Thymus (tissue), 11 donors: ENCODE results near the gene TMPRSS9. TPM values are rescaled to one million over a fixed set of nuclear protein-coding genes. Genes with fewer than 3 reads are reported as not detected.
A peak's percentile ranks its signal among the peaks of the same experiment; 100 is the strongest.

Experiments used
- DNase-seq, 9 donors: peaks; one replicate each; pipeline ENCODE4 v3.0.0-alpha.2; 2013; ENCODE audit warnings: low spot score in 9 of 9, low read depth in 6 of 9, missing footprints in 1 of 9
- H3K27ac ChIP-seq, 2 donors: one replicate each; pipeline ENCODE4 v1.5.1; 2013; ENCODE audit warnings: control low read depth in 1 of 2, low read depth in 1 of 2, low read length in 1 of 2, mild to moderate bottlenecking in 1 of 2, moderate library complexity in 1 of 2
- H3K27me3 ChIP-seq, 2 donors: one replicate each; pipeline ENCODE4 v1.5.1; 2013; ENCODE audit warnings: low read length in 1 of 2; ENCODE audit not compliant: control insufficient read depth in 2 of 2, insufficient read depth in 1 of 2
- H3K36me3 ChIP-seq, 2 donors: one replicate each; pipeline ENCODE4 v1.5.1; 2013; ENCODE audit warnings: low read length in 1 of 2, mild to moderate bottlenecking in 1 of 2, moderate library complexity in 1 of 2; ENCODE audit not compliant: control insufficient read depth in 2 of 2, insufficient read depth in 2 of 2
- H3K4me1 ChIP-seq, 2 donors: one replicate each; pipeline ENCODE4 v1.5.1; 2013; ENCODE audit warnings: low read length in 2 of 2; ENCODE audit not compliant: control insufficient read depth in 2 of 2, insufficient read depth in 2 of 2
- H3K4me3 ChIP-seq, 2 donors: one replicate each; pipeline ENCODE4 v1.5.1; 2013; ENCODE audit warnings: low read length in 2 of 2, control low read depth in 1 of 2, mild to moderate bottlenecking in 1 of 2
- H3K9me3 ChIP-seq, 2 donors: one replicate each; pipeline ENCODE4 v1.5.1; 2013; ENCODE audit warnings: low read length in 1 of 2, mild to moderate bottlenecking in 1 of 2; ENCODE audit not compliant: control insufficient read depth in 2 of 2, insufficient read depth in 1 of 2
- WGBS: extraction: QIAGEN DNeasy Blood & Tissue Kit; methylation state at CpG from one replicate; pipeline ENCODE4 v1.1.7; 2013; 5-methylcytosine and 5-hydroxymethylcytosine counted together
- polyA plus RNA-seq: library from polyadenylated mRNA; stranded (reverse); fragments of 200-250 nt; gene quantifications from one replicate; pipeline ENCODE4 v1.2.3, GENCODE V29; 2013
- total RNA-seq: library from RNA; stranded (reverse); fragments of 120-200 nt; gene quantifications from one replicate; pipeline ENCODE4 v1.2.4, GENCODE V29; 2013
- donor health status: healthy.

The TMPRSS9 gene
- total and polyA plus RNA-seq, 2 donors = 0.09 to 0.18 TPM

DNA sequence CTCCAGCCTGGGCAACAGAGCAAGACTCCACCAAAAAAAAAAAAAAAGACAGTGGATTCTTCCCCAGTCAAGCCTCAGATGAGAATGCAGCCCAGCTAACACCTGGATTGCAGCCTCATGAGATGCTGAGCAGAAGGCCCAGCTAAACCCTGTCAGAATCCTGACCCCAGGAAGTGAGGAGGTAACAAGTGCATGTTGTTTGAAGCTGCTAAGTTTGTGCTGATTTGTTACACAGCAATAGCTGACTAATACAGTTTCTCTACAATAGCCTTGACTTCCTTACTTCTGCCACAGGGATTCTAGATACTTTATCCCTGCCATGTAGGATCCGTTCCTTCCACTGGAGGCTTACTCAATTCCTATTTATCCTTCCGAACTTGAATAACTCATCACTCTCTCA, 20.5 kb downstream of the TMPRSS9 start:
- H3K4me3 ChIP-seq = no peak overlapping the region
- no peaks in the 10 kb centered on the region for H3K4me1 ChIP-seq
- no peak overlapping the region for H3K27ac ChIP-seq
- H3K9me3 ChIP-seq = peaks cover 2 to 31% of the 10 kb centered on the region in 2 donors
- 96% methylated on average over 2 of the region's 2 CpGs for WGBS
- DNase-seq = no peak
- H3K27me3 ChIP-seq = peaks cover 0 to 19% of the 10 kb centered on the region in 2 donors
- no peaks in the 10 kb centered on the region for H3K36me3 ChIP-seq

DNA sequence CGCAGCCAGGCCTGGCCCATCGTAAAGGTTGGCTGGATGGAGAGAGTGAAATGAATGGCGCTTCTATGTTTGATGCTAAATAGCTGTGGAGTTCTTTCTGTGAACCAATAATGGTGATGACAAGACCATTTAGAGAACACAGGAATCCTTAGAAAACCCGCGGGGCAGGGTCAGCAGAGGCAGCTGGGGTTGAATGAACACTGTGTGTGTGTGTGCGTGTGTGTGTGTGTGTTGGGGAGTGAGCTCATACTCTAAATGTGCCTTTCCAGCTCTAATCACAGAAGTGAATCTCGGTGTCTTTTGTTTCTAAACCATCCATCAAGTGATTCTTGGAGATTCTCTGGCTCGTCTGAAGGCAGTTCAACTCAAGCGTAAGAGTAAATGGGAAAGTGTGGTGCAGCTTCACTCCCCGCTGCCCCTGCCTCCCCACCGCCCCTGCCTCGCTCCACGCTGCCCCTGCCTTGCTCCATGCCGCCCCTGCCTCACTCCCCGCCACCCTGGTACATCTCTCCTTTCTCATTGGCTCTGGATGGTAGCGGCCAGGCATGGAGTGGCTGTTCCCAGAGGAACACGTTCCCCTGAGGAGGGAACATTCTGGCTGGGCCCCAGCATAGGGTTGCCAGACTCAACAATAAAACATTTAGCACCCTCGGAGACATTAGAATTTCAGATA, 21.2 kb downstream of the TMPRSS9 start:
- peaks cover 0 to 16% of the 10 kb centered on the region in 2 donors for H3K27me3 ChIP-seq
- peaks cover 2 to 31% of the 10 kb centered on the region in 2 donors for H3K9me3 ChIP-seq
- no peak overlapping the region for H3K27ac ChIP-seq
- DNase-seq = no peak
- H3K4me1 ChIP-seq = no peaks in the 10 kb centered on the region
- no peak overlapping the region for H3K4me3 ChIP-seq
- H3K36me3 ChIP-seq = no peaks in the 10 kb centered on the region
- WGBS = 86% methylated on average over 18 of the region's 18 CpGs

DNA sequence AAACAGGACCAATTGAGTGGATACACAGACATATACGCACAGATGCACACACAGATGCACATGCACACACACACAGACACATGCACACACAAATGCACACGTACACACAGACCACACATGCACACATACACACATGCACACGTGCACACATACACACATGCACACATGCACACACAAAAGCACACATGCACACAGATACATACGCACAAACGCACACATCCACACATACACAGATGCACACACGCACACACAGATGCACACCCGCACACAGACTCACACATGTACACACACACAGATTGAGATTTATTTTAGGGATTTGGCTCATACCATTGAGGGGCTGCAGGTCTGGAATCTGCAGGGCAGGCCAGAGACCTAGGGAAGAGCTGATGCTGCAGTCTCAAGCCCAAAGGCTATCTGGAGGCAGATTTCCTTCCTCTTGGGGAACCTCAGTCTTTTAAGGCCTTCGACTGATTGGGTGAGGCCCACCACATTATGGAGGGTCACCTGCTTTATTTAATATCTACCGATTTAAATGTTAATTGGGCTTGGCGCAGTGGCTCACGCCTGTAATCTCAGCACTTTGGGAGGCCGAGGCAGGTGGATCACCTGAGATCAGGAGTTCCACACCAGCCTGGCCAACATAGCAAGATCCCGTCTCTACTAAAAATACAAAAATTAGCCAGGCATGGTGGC, 22.6 kb downstream of the TMPRSS9 start:
- Histone ChIP-seq H3K4me1 (no peaks in the 10 kb centered on the region), H3K27me3 (peaks cover 0 to 18% of the 10 kb centered on the region in 2 donors), H3K4me3 (no peak overlapping the region), H3K27ac (no peak overlapping the region), H3K36me3 (no peaks in the 10 kb centered on the region), H3K9me3 (peaks cover 2 to 29% of the 10 kb centered on the region in 2 donors)
- 94% methylated on average over 13 of the region's 13 CpGs for WGBS
- DNase-seq = no peak

DNA sequence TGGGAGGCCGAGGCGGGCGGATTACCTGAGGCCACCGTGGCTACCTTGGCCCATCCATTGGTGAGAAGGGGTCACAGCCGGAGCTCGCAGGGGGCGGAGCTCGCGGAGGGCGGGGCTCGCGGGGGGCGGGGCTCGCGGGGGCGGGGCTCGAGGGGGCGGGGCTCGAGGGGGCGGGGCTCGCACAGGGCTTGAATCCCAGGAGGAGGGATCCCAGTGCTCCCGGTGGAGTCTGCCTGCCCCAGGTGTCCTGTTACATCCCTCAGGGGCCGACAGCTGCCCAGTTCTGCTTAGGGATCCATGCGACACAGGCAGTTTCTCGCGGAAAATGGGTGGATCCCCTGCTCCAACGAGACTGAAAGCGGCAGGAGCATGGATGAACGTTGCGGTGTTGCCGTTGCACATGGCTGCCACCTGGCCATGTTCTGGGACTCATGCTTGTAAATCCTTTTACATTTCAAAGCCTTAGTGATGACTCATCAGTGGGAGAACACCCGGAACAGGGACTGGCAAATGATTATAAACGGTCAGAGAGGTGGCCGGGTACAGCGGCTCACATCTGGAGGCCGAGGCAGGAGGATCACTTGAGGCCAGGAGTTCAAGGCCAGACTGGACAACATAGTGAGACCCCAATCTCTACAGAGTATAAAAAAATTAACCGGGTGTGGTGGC, 25.1 kb downstream of the TMPRSS9 start:
- no peak for DNase-seq
- Histone ChIP-seq H3K4me3 (no peak overlapping the region), H3K9me3 (peaks cover 0 to 13% of the 10 kb centered on the region in 2 donors), H3K4me1 (no peaks in the 10 kb centered on the region), H3K27ac (no peak overlapping the region), H3K36me3 (no peaks in the 10 kb centered on the region), H3K27me3 (peaks cover 0 to 28% of the 10 kb centered on the region in 2 donors)
- 37% methylated on average over 37 of the region's 37 CpGs for WGBS

DNA sequence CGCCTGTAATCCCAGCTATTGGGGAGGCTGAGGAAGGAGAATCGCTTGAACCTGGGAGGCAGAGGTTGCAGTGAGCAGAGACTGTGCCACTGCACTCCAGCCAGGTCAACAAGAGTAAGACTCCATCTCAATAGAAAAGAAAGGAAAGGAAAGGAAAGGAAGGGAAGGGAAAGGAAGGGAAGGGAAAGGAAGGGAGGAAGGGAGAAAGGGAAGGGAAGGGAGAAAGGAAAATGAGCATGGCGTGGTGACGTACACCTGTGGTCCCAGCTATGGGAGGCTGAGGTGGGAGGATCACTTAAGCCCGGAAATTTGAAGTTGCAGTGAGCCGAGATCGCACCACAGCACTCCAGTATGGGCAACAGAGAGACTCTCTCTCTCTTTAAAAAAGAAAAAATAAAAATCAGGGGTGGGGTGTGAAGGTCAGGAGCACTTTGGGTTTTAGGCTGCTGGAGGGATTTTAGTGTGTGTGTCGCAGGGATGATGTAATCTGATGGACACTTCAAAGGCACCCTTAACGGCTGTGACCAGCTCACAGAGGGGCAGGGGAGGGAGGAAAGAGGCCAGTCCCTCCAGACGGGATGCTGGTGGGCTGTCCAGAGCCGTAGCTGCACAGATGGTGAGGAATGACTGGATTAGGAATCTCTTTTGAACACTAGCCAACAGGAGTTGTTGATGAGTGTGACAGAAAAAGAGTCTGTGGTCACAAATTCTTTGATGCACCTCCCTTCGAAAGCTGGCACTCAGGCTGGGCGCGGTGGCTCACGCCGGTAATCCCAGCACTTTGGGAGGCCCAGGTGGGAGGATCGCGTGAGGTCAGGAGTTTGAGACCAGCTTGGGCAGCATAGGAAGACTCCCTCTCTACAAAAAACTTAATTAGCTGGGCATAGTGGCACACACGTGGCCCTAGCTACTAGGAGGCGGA, 27.6 kb downstream of the TMPRSS9 start:
- WGBS = 94% methylated on average over 20 of the region's 20 CpGs
- no peaks in the 10 kb centered on the region for H3K4me1 ChIP-seq
- DNase-seq = no peak

DNA sequence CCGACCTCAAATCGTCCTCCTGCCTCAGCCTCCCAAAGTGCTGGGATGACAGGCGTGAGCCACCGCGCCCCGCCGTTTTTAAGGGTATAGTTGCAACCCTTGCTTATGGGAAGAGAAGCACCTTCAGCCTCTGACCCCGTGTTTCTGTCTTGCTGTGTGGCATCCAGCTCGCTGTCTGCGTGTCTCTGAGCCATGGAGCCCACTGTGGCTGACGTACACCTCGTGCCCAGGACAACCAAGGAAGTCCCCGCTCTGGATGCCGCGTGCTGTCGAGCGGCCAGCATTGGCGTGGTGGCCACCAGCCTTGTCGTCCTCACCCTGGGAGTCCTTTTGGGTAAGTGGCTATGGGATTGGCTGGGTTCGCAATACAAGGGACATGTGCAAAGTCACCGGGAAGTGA, 29.5 kb downstream of the TMPRSS9 start:
- H3K4me3 ChIP-seq = no peak overlapping the region
- no peaks in the 10 kb centered on the region for H3K36me3 ChIP-seq
- H3K4me1 ChIP-seq = no peaks in the 10 kb centered on the region
- peaks cover 0 to 20% of the 10 kb centered on the region in 2 donors for H3K27me3 ChIP-seq
- no peak for DNase-seq
- no peak overlapping the region for H3K27ac ChIP-seq
- WGBS = 91% methylated on average over 21 of the region's 21 CpGs
- peaks cover 0 to 4% of the 10 kb centered on the region in 2 donors for H3K9me3 ChIP-seq

More for the DNA sequence above, 27.6 kb downstream of the TMPRSS9 start:
- Histone ChIP-seq H3K27ac (no peak overlapping the region), H3K4me3 (no peak overlapping the region), H3K9me3 (peaks cover 0 to 4% of the 10 kb centered on the region in 2 donors), H3K36me3 (no peaks in the 10 kb centered on the region), H3K27me3 (peaks cover 0 to 26% of the 10 kb centered on the region in 2 donors)

DNA sequence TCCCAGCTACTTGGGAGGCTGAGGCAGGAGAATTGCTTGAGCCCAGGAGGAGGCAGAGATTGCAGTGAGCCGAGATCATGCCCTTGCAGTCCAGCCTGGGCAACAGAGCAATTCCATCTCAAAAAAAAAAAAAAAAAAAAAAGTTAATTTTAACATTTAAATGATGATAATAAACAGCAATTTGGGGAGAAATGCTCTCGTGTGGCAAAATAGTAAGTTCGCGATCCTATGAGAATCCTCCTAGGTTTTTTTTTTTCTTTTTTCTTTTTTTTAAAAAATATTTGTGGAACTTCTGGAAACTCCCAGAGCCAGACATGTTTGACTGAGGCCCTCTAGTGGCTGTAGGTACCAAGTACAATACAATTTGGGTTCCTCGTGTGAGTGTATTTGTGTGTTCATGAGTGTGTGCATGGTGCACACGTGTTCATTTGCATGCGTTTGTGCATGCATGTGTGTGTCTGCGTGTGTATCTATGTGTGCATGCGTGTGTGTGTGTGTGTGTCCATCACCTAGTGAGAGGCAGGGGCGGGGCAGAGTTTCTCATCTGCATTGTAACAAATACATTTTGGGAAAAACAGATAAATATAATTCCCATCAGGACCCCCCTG, 31.2 kb downstream of the TMPRSS9 start:
- DNase-seq = peak in 8 of 9 donors; percentile 28 to 74 (median 44)
- H3K4me1 ChIP-seq = no peaks in the 10 kb centered on the region
- H3K9me3 ChIP-seq = no peaks in the 10 kb centered on the region
- 13% methylated on average over 10 of the region's 10 CpGs for WGBS
- no peaks in the 10 kb centered on the region for H3K36me3 ChIP-seq
- peaks cover 0 to 14% of the 10 kb centered on the region in 2 donors for H3K27me3 ChIP-seq
- H3K4me3 ChIP-seq = no peak overlapping the region
- H3K27ac ChIP-seq = no peak overlapping the region

DNA sequence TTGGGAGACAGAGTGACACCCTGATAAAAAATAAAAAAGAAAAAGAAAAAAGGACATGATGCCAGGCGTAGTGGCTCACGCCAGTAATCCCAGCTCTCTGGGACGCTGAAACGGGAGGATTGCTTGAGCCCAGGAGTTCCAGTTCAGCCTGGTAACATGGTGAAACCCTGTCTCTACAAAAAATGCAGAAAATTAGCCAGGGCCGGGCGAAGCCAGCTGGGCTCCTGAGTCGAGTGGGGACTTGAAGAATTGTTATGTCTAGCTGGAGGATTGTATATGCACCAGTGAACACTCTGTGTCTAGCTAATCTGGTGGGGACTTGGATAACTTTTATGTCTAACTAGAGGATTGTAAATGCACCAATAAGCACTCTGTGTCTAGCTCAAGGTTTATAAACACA, 32.3 kb downstream of the TMPRSS9 start:
- no peaks in the 10 kb centered on the region for H3K9me3 ChIP-seq
- no peaks in the 10 kb centered on the region for H3K36me3 ChIP-seq
- 88% methylated on average over 7 of the region's 7 CpGs for WGBS
- no peak overlapping the region for H3K27ac ChIP-seq
- H3K4me1 ChIP-seq = no peaks in the 10 kb centered on the region
- DNase-seq = no peak
- peaks cover 0 to 13% of the 10 kb centered on the region in 2 donors for H3K27me3 ChIP-seq
- H3K4me3 ChIP-seq = no peak overlapping the region
